ENCODE measurements around the gene SLC11A1. TPM values are rescaled to one million over a fixed set of nuclear protein-coding genes. Genes with fewer than 3 reads are reported as not detected.

Gene SLC11A1
- total and polyA plus RNA-seq, 8 donors: 0.70 to 194 (median 0.97) TPM

DNA sequence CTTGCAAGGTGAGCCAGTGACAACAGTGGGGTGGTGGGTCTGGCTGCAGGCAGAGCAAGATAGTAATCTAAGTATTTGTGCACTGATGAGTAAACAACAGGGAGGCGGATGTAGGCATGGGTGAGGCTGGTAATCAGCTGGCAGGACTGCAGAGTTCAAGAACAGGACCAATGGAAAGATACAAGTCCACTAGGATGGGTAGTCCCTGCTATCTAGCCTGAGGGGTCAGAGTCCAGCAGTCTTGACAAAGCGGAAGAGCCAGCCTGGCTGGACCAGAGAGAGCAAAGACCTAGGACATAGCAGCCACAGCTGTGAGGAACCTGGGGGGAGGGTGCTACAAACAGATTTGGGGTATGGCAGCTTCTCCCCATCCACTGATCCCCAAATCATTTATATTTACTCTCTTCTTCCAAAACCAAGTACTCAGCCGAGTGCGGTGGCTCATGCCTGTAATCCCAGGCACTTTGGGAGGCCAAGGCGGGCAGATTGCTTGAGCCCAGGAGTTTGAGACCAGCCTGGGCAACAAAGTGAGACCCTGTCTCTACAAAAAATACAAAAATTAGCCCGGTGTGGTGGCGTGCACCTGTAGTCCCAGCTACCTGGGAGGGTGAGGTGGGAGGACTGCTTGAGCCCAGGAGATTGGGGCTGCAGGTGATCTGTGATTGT lies 62.8 kb downstream of the SLC11A1 start:
- Histone ChIP-seq H3K27me3 (no peaks in the 10 kb centered on the region), H3K4me3 (no peak overlapping the region), H3K27ac (no peak overlapping the region), H3K36me3 (peaks cover 0 to 37% of the 10 kb centered on the region in 2 donors), H3K4me1 (no peaks in the 10 kb centered on the region), H3K9me3 (no peaks in the 10 kb centered on the region)
- TF ChIP-seq, protein P1, sequence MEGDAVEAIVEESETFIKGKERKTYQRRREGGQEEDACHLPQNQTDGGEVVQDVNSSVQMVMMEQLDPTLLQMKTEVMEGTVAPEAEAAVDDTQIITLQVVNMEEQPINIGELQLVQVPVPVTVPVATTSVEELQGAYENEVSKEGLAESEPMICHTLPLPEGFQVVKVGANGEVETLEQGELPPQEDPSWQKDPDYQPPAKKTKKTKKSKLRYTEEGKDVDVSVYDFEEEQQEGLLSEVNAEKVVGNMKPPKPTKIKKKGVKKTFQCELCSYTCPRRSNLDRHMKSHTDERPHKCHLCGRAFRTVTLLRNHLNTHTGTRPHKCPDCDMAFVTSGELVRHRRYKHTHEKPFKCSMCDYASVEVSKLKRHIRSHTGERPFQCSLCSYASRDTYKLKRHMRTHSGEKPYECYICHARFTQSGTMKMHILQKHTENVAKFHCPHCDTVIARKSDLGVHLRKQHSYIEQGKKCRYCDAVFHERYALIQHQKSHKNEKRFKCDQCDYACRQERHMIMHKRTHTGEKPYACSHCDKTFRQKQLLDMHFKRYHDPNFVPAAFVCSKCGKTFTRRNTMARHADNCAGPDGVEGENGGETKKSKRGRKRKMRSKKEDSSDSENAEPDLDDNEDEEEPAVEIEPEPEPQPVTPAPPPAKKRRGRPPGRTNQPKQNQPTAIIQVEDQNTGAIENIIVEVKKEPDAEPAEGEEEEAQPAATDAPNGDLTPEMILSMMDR (IDR thresholded peaks at IDR 0.05): no peak
- intact Hi-C loops (cut with DNase I): no loop called here
- DNase-seq (no peak), ATAC-seq (no peak)

DNA sequence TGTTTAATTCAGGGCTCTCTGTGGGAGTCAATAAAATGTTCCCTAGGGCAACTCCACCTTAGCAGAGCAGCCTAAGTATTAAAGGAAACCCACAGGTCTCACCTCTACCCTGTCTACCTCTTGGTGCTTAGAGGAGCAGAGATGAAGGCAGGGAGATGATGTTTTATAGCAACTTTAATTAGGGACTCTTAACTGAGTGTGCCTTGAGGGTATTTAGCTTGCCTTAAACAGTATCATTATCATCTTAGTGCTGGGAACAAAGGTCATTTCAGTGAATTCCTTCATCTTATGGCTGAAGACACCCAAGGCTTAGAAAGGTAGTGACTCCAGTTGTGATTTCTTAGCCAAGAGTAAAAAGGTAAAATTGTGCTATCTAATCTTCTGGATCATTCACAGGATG lies 63.5 kb downstream of the SLC11A1 start:
- no peak overlapping the region for H3K27ac ChIP-seq
- intact Hi-C loops (cut with DNase I): no loop called here
- H3K27me3 ChIP-seq: no peaks in the 10 kb centered on the region
- no peak for ATAC-seq
- peaks cover 0 to 39% of the 10 kb centered on the region in 2 donors for H3K36me3 ChIP-seq
- H3K9me3 ChIP-seq: no peaks in the 10 kb centered on the region
- no peak overlapping the region for H3K4me3 ChIP-seq
- H3K4me1 ChIP-seq: no peaks in the 10 kb centered on the region
- TF ChIP-seq, protein P1 (IDR thresholded peaks at IDR 0.05): no peak
- DNase-seq: no peak

Small RNA genes lying within 50 kb of the gene (microRNA-seq; reads per million reads assigned to microRNA genes)
- gene MIR26B: 23,904 to 46,678 reads per million in 2 donors
- gene MIR6810: 2.0 to 2.2 reads per million in 2 donors

Other genes with a start within 250 kb of the SLC11A1 start
- gene CXCR1, start 215.3 kb upstream of the SLC11A1 start, total RNA-seq: 10 to 100 TPM in 1 of 2 donors, 1 to 10 TPM in 1; 1.7 to 21.0 TPM
- under 1 TPM in 5 of 6 donors, not detected in 1; 0.06 to 0.18 (median 0.07) TPM for gene CXCR1, start 215.3 kb upstream of the SLC11A1 start, polyA plus RNA-seq (ENCODE audit: insufficient read length in 6 of 6)
- 100 to 1,000 TPM; 361 to 452 TPM for gene ARPC2, start 165.1 kb upstream of the SLC11A1 start, total RNA-seq
- 100 to 1,000 TPM; 229 to 266 (median 253) TPM for gene ARPC2, start 165.1 kb upstream of the SLC11A1 start, polyA plus RNA-seq (ENCODE audit: insufficient read length in 6 of 6)
- 1 to 10 TPM; 1.7 to 4.3 TPM for gene GPBAR1, start 121.3 kb upstream of the SLC11A1 start, total RNA-seq
- gene GPBAR1, start 121.3 kb upstream of the SLC11A1 start, polyA plus RNA-seq (ENCODE audit: insufficient read length in 6 of 6): 1 to 10 TPM in 5 of 6 donors, under 1 TPM in 1; 0.88 to 1.7 (median 1.2) TPM
- 10 to 100 TPM; 55.2 to 57.2 TPM for gene AAMP, start 112.1 kb upstream of the SLC11A1 start, total RNA-seq
- gene AAMP, start 112.1 kb upstream of the SLC11A1 start, polyA plus RNA-seq (ENCODE audit: insufficient read length in 6 of 6): 100 to 1,000 TPM; 106 to 120 (median 115) TPM
- gene PNKD, start 111.8 kb upstream of the SLC11A1 start, total RNA-seq: 10 to 100 TPM; 93.4 to 96.8 TPM
- gene PNKD, start 111.8 kb upstream of the SLC11A1 start, polyA plus RNA-seq (ENCODE audit: insufficient read length in 6 of 6): 10 to 100 TPM; 58.2 to 66.2 (median 60.0) TPM
- 100 to 1,000 TPM; 281 to 308 TPM for gene TMBIM1, start 89.8 kb upstream of the SLC11A1 start, total RNA-seq
- gene TMBIM1, start 89.8 kb upstream of the SLC11A1 start, polyA plus RNA-seq (ENCODE audit: insufficient read length in 6 of 6): 10 to 100 TPM; 63.5 to 78.4 (median 70.6) TPM
- gene CATIP, start 25.4 kb upstream of the SLC11A1 start, total RNA-seq: 1 to 10 TPM in 1 of 2 donors, under 1 TPM in 1; 0.55 to 3.3 TPM
- gene CATIP, start 25.4 kb upstream of the SLC11A1 start, polyA plus RNA-seq (ENCODE audit: insufficient read length in 6 of 6): 1 to 10 TPM in 4 of 6 donors, under 1 TPM in 2; 0.76 to 4.1 (median 2.1) TPM
- 100 to 1,000 TPM; 122 to 147 TPM for gene CTDSP1, start 17.6 kb downstream of the SLC11A1 start, total RNA-seq
- gene CTDSP1, start 17.6 kb downstream of the SLC11A1 start, polyA plus RNA-seq (ENCODE audit: insufficient read length in 6 of 6): 100 to 1,000 TPM; 124 to 160 (median 148) TPM
- gene VIL1, start 36.9 kb downstream of the SLC11A1 start, total RNA-seq: under 1 TPM in 1 of 2 donors, not detected in 1; 0.29 TPM
- 1 to 10 TPM; 1.0 to 1.8 (median 1.2) TPM for gene VIL1, start 36.9 kb downstream of the SLC11A1 start, polyA plus RNA-seq (ENCODE audit: insufficient read length in 6 of 6)
- gene USP37, start 186.1 kb downstream of the SLC11A1 start, total RNA-seq: 10 to 100 TPM; 13.0 to 16.5 TPM
- gene USP37, start 186.1 kb downstream of the SLC11A1 start, polyA plus RNA-seq (ENCODE audit: insufficient read length in 6 of 6): 10 to 100 TPM; 16.3 to 21.9 (median 19.7) TPM
- gene CNOT9, start 186.6 kb downstream of the SLC11A1 start, total RNA-seq: 10 to 100 TPM; 33.8 to 44.1 TPM
- 10 to 100 TPM; 54.2 to 69.1 (median 57.3) TPM for gene CNOT9, start 186.6 kb downstream of the SLC11A1 start, polyA plus RNA-seq (ENCODE audit: insufficient read length in 6 of 6)
- 1 to 10 TPM in 1 of 2 donors, under 1 TPM in 1; 0.89 to 1.5 TPM for gene PLCD4, start 225.6 kb downstream of the SLC11A1 start, total RNA-seq
- gene PLCD4, start 225.6 kb downstream of the SLC11A1 start, polyA plus RNA-seq (ENCODE audit: insufficient read length in 6 of 6): 10 to 100 TPM in 4 of 6 donors, 1 to 10 TPM in 2; 10.0 to 13.5 (median 11.4) TPM

All from left lung (tissue), 10 donors.